ENCODE data around the gene USP6NL.

GRCh38 chr10:11440250-11441150 lies 170.9 kb downstream of the USP6NL start:
- TF ChIP-seq CTCF (conservative IDR thresholded peaks at IDR 0.05; ENCODE audit: low read depth, low read length) = no peak
- no peak for TF ChIP-seq EZH2 (IDR thresholded peaks at IDR 0.05; ENCODE audit: low read length, unreplicated experiment)
- no peak for TF ChIP-seq EZH2phosphoT487 (IDR thresholded peaks at IDR 0.05; ENCODE audit: borderline replicate concordance, low read length)

All from PC-3 (cell line).